KOPT-K1 (cell line): ENCODE data around the gene ASAP2.
"Not testable (repeated sequence)": the region's sequence is repeated elsewhere in the genome, so short reads cannot be mapped to it uniquely, and the experiment has no call there.

ENCODE experiments used
- H3K27ac ChIP-seq: fragments of 200-600 bp; sonication (generic); 2 replicates; pipeline ENCODE4 v1.5.1; 2016; ENCODE audit warnings: antibody characterized with exemption, mild to moderate bottlenecking, low read depth, low read length; ENCODE audit not compliant: poor library complexity, severe bottlenecking
- H3K36me3 ChIP-seq: fragments of 200-600 bp; sonication (generic); 2 replicates; pipeline ENCODE4 v1.5.1; 2017; ENCODE audit warnings: antibody characterized with exemption, mild to moderate bottlenecking, low read length, moderate library complexity; ENCODE audit not compliant: insufficient read depth
- H3K9me3 ChIP-seq: fragments of 200-600 bp; sonication (generic); 2 replicates; pipeline ENCODE4 v1.5.1; 2017; ENCODE audit warnings: antibody characterized with exemption, low read length, mild to moderate bottlenecking; ENCODE audit not compliant: insufficient read depth, poor library complexity, severe bottlenecking

The ASAP2 gene

GRCh38 chr2:9388199-9388681 is 181.6 kb downstream of the ASAP2 start:
- H3K36me3 ChIP-seq: no peaks in the 10 kb centered on the region

GRCh38 chr2:9388950-9389911 is 182.6 kb downstream of the ASAP2 start:
- H3K9me3 ChIP-seq: no peaks in the 10 kb centered on the region
- no peaks in the 10 kb centered on the region for H3K36me3 ChIP-seq
- H3K27ac ChIP-seq: no peak overlapping the region

More at GRCh38 chr2:9388199-9388681, 181.6 kb downstream of the ASAP2 start:
- no peak overlapping the region for H3K27ac ChIP-seq
- no peaks in the 10 kb centered on the region for H3K9me3 ChIP-seq

- no peaks in the 10 kb centered on the region for H3K36me3 ChIP-seq
- H3K9me3 ChIP-seq: no peaks in the 10 kb centered on the region
- no peak overlapping the region for H3K27ac ChIP-seq
These were observed 183.7 kb downstream of the ASAP2 start for GRCh38 chr2:9390151-9390850.

GRCh38 chr2:9390991-9391390 is 184.4 kb downstream of the ASAP2 start:
- Histone ChIP-seq H3K36me3 (no peaks in the 10 kb centered on the region), H3K27ac (no peak overlapping the region), H3K9me3 (no peaks in the 10 kb centered on the region)

DNA sequence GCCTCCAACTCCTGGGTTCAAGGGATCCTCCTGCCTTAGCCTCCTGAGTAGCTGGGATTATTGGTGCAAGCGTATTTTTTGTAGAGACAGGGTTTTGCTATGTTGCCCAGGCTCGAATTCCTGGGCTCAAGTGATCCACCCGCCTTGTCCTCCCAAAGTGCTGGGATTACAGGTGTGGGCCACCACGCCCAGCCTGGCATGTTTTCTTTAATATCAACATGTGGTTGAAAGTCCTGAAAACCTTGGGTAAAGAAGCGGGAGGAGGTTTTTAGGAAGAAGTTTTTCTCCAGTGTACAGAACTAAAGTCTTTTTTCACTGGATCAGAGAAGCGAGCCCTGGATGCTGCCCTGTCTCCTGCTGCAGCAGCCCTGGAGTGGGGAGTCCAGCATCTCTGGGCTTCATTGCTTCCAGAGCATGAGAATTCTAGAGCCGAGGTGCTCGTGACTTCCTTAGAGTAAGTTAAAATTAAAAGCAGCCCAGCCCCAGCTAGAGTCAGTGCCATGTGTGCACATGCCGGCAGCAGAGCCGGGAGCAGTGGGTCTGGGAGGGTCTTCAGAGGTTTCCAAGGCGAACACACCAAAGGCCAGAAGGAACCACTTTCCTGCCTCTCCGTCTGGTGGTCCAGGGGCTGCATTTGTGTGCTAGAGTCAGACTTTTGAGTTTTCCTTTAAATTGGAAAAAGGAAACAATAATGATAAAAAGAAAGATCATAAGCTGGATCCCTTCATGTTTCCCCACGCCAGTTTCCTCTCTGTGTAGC is 185.5 kb downstream of the ASAP2 start:
- Histone ChIP-seq H3K27ac (no peak overlapping the region), H3K9me3 (no peaks in the 10 kb centered on the region), H3K36me3 (no peaks in the 10 kb centered on the region)

DNA sequence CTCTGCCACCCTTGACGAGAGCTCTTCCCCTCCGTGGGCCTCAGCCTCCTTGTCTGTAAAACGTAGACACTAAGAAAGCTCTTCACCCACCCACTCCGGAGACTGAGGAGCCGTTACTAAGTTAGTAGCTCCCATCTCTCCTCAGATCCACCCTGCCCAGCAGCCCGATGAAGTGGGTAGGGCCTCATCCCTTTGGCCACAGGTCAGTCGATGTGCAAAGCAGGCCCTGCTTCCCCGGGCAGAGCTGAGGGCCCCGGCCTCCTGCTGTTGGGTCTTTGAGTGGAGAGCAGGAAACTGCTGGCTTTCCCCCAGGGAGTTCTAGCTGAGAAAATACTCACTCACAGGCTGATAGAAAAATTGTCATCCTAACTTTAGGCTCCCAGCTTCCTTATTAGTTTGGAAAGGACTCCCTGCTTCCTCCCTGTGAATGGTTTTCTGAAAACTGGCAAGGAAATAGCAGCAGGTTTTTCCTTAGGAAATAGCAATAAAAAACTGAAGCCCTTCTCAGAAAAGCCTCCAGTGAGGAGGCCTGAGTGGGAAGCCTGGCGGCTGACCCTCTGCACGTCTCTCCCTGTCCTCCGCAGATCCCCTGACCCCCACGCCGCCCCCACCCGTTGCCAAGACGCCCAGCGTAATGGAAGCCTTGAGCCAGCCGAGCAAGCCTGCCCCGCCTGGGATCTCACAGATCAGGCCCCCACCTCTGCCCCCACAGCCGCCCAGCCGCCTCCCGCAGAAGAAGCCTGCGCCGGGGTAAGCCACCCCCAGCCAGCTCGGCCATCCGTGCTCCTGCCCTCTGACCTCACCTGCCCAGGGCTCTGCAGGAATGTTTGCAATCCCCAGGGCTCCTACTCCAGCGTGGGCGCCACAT is 186.5 kb downstream of the ASAP2 start:
- H3K36me3 ChIP-seq: no peaks in the 10 kb centered on the region
- no peak overlapping the region for H3K27ac ChIP-seq

GRCh38 chr2:9394816-9395215 is 188.2 kb downstream of the ASAP2 start:
- Histone ChIP-seq H3K27ac (no peak overlapping the region), H3K36me3 (no peaks in the 10 kb centered on the region), H3K9me3 (no peaks in the 10 kb centered on the region)

More for the DNA sequence above, 186.5 kb downstream of the ASAP2 start:
- no peaks in the 10 kb centered on the region for H3K9me3 ChIP-seq

DNA sequence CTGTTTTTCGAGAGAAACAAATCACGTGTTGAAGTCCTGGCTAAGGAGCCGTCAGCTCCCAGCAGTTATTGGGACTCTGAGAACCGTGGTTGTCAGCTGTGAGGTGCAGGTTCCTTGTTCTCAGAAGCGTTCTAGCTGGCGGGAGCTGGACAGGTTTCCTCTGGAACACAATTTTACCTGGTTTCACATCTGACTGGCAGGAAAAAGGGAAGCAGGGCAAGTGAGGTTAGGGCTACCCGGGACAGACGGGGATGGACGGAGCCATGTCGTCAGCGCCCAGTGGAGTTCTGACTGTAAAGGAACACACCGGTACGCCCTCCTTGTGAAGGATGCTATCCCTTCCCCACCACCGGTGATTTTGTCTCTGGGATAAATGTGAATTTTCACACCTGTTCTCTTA is 190.6 kb downstream of the ASAP2 start:
- H3K9me3 ChIP-seq: no peaks in the 10 kb centered on the region
- H3K27ac ChIP-seq: no peak overlapping the region
- no peaks in the 10 kb centered on the region for H3K36me3 ChIP-seq

DNA sequence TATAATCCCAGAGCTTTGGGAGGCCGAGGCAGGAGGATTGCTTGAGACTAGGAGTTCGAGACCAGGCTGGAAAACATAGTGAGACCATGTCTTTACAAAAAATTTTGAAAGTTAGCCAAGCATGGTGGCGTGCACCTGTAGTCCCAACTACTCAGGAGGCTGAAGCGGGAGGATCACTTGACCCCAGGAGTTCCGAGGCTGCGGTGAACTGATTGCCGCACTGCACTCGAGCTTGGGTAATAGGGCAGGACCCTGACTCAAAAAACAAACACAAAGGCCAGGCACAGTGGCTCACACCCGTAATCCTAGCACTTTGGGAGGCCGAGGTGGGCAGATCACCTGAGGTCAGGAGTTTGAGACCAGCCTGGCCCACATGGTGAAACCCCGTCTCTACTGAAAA is 191.6 kb downstream of the ASAP2 start:
- H3K36me3 ChIP-seq, H3K27ac ChIP-seq: not testable (repeated sequence)

GRCh38 chr2:9398881-9399780 is 192.5 kb downstream of the ASAP2 start:
- Histone ChIP-seq H3K27ac (no peak overlapping the region), H3K36me3 (no peaks in the 10 kb centered on the region), H3K9me3 (no peaks in the 10 kb centered on the region)

More for the DNA sequence above, 191.6 kb downstream of the ASAP2 start:
- H3K9me3 ChIP-seq: not testable (repeated sequence)

DNA sequence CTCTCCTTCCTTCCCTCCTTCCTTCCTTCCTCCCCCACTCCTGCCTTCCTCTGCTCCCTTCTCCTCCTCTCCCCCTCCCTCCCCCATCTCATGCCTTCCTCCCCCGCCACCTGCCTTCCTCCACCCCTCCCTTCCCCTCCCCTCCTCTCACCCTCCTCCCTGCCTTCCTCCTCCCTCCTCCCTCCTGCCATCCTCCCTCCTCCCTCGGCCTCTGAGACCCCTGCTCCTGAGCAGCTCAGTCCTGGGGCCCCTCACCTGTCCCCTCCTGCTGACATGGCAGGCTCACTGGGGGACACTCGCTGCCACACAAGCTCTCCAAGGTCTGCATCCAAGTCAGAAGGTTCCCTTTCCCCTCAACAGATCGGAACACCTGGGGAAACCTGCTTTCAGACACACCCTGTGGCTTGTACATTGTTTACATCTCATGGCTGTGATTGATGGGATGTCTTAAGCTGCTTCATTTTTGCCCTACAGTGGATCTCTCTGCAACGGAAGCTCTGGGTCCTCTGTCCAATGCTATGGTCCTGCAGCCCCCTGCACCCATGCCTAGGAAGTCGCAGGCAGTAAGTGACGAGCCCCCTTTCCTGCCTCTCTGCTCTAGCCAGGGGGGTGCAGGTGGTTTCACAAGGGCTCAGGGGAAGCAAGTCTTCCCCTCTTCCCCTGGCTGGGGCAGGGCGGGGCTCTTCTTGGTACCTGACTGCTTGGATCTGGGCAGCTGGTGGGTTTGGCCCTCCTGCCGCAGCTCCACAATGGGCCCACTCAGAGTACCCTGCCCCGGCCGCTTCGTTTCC is 193.9 kb downstream of the ASAP2 start:
- H3K9me3 ChIP-seq: no peaks in the 10 kb centered on the region
- H3K36me3 ChIP-seq: no peaks in the 10 kb centered on the region
- no peak overlapping the region for H3K27ac ChIP-seq

DNA sequence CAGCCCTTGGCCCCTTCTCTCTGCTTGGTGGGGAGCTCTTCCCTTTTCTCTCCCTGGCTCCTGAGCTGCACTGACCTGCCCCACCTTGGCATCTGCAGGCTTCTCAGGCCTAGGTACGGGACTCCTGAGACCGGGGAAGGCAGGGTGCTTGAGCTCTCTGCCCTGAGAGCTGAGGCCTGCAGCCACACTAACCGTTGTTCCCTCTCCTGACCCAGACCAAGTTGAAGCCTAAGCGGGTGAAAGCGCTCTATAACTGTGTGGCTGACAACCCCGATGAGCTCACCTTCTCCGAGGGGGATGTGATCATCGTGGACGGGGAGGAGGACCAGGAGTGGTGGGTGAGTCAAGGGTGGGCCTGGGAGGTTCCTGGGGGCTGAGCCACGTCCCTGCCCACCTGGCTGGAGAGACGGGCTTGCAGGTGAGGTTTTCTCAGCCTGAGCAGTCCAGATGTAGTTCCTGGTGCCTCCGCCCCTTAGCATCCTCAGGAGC is 194.5 kb downstream of the ASAP2 start:
- H3K9me3 ChIP-seq: no peaks in the 10 kb centered on the region
- H3K27ac ChIP-seq: no peak overlapping the region
- H3K36me3 ChIP-seq: no peaks in the 10 kb centered on the region
